Myocyte (in vitro differentiated cells): ENCODE data around the gene SLC17A4. TPM values are rescaled to one million over a fixed set of nuclear protein-coding genes. Genes with fewer than 3 reads are reported as not detected.

Experiments used
- DNase-seq: peaks from one replicate; pipeline ENCODE4 v3.0.0-alpha.2; 2012; ENCODE audit warnings: low read depth
- total RNA-seq: library from RNA; depleted of rRNA; stranded (reverse); fragments of >200 nt; gene quantifications from 2 replicates; pipeline ENCODE4 v1.2.3, GENCODE V29; 2014

Gene SLC17A4
- total RNA-seq, 1 donor from 2014 or later: not detected

- no peak for DNase-seq
Observed at GRCh38 chr6:25749837-25750236, 4.7 kb upstream of the SLC17A4 start.

GRCh38 chr6:25750906-25751305, 3.6 kb upstream of the SLC17A4 start:
- no peak for DNase-seq

- no peak for DNase-seq
Observed at GRCh38 chr6:25753079-25753478, 1.5 kb upstream of the SLC17A4 start.

GRCh38 chr6:25755483-25755882, 941 bp downstream of the SLC17A4 start:
- no peak for DNase-seq

- no peak for DNase-seq
Observed at GRCh38 chr6:25756382-25757363, 2.1 kb downstream of the SLC17A4 start.

- no peak for DNase-seq
Observed at GRCh38 chr6:25757936-25758642, 3.5 kb downstream of the SLC17A4 start.

GRCh38 chr6:25764611-25765010, 10.1 kb downstream of the SLC17A4 start:
- no peak for DNase-seq

GRCh38 chr6:25768566-25768965, 14.0 kb downstream of the SLC17A4 start:
- DNase-seq: no peak

GRCh38 chr6:25769983-25770382, 15.4 kb downstream of the SLC17A4 start:
- DNase-seq: peak; percentile 54

GRCh38 chr6:25774120-25774715, 19.7 kb downstream of the SLC17A4 start:
- DNase-seq: no peak

GRCh38 chr6:25777031-25777430, 22.5 kb downstream of the SLC17A4 start:
- DNase-seq: no peak

- no peak for DNase-seq
Observed at GRCh38 chr6:25777856-25778649, 23.5 kb downstream of the SLC17A4 start.

GRCh38 chr6:25781134-25781533, 26.6 kb downstream of the SLC17A4 start:
- DNase-seq: no peak

GRCh38 chr6:25787428-25787827, 32.9 kb downstream of the SLC17A4 start:
- DNase-seq: no peak

GRCh38 chr6:25788305-25788922, 33.9 kb downstream of the SLC17A4 start:
- peak; percentile 74 for DNase-seq

- no peak for DNase-seq
Observed at GRCh38 chr6:25789475-25789874, 34.9 kb downstream of the SLC17A4 start.

- no peak for DNase-seq
Observed at GRCh38 chr6:25792016-25792415, 37.5 kb downstream of the SLC17A4 start.

- no peak for DNase-seq
Observed at GRCh38 chr6:25793970-25794369, 39.4 kb downstream of the SLC17A4 start.

GRCh38 chr6:25794784-25795183, 40.2 kb downstream of the SLC17A4 start:
- DNase-seq: no peak

- no peak for DNase-seq
Observed at GRCh38 chr6:25801436-25801835, 46.9 kb downstream of the SLC17A4 start.

GRCh38 chr6:25804804-25805203, 50.3 kb downstream of the SLC17A4 start:
- DNase-seq: no peak
